GM12878 (cell line): ENCODE results near the gene CTNNA1. TPM values are rescaled to one million over a fixed set of nuclear protein-coding genes. Genes with fewer than 3 reads are reported as not detected.

Experiments used
- ATAC-seq: fragments of 200-7000 bp; cut with Tn5 transposase; 3 replicates; pipeline ENCODE4 v1.9.1; 2020; ENCODE audit warnings: mild to moderate bottlenecking, moderate library complexity
- BruUV-seq: library from RNA; stranded (reverse); fragments of 400-500 nt; replicated peaks from 2 replicates; lab custom pipeline; 2021; lab: Mats Ljungman, UMichigan
- CTCF ChIA-PET: fragments of 300-600 bp; sonication (Branson Sonifier 250); formaldehyde crosslinking; extraction: SDS; loops from one replicate; lab custom pipeline; 2021; ENCODE audit warnings: inconsistent platforms; lab: Yijun Ruan, JAX
- POLR2A ChIA-PET: fragments of 350-600 bp; formaldehyde crosslinking; extraction: SDS; loops from one replicate; lab custom pipeline; 2021; ENCODE audit warnings: inconsistent platforms; lab: Charles Lee
- RAD21 ChIA-PET: fragments of 300-600 bp; sonication (Branson Sonifier 250); formaldehyde crosslinking; loops from one replicate; lab custom pipeline; 2023; ENCODE audit warnings: antibody characterized with exemption; ENCODE audit not compliant: unreplicated experiment; lab: Charles Lee
- SMC1A ChIA-PET: fragments of 300-600 bp; sonication (Branson Sonifier 250); formaldehyde crosslinking; loops from one replicate; lab custom pipeline; 2023; ENCODE audit not compliant: unreplicated experiment, uncharacterized antibody; lab: Charles Lee
- DNase-seq: peaks from one replicate; pipeline ENCODE4 v3.0.0-alpha.2; 2011; ENCODE audit warnings: low read depth, low spot score
- FAIRE-seq: peaks from 3 replicates; lab custom pipeline; 2011; peaks lifted over from hg19 to GRCh38; lab: Jason Lieb, UNC
- H2AFZ ChIP-seq: 2 replicates; pipeline ENCODE4 v1.6.0; 2011; ENCODE audit warnings: low read depth, low read length, control low read depth; ENCODE audit not compliant: control insufficient read depth
- H3K27ac ChIP-seq: 2 replicates; pipeline ENCODE4 v1.5.1; 2011; ENCODE audit warnings: control low read depth; ENCODE audit not compliant: control insufficient read depth, insufficient read depth
- H3K27me3 ChIP-seq, 2 experiments: replicated peaks in 1 of 2; 2 replicates each; pipeline versions ENCODE4 v1.6.0 to v1.6.1; 2011; ENCODE audit warnings: low read length in 1 of 2; ENCODE audit not compliant: control insufficient read depth in 2 of 2, insufficient read depth in 2 of 2
- H3K36me3 ChIP-seq, 2 experiments: 2 replicates each; pipeline ENCODE4 v1.5.1; 2011; ENCODE audit warnings: low read length in 1 of 2; ENCODE audit not compliant: control insufficient read depth in 2 of 2, insufficient read depth in 2 of 2
- H3K4me1 ChIP-seq: 2 replicates; pipeline ENCODE4 v1.6.1; 2011; ENCODE audit warnings: mild to moderate bottlenecking, low read length, moderate library complexity, mixed read lengths; ENCODE audit not compliant: control insufficient read depth, insufficient read depth
- H3K4me2 ChIP-seq: 2 replicates; pipeline ENCODE4 v1.6.0; 2011; ENCODE audit warnings: control low read depth; ENCODE audit not compliant: control insufficient read depth, insufficient read depth
- H3K4me3 ChIP-seq: fragments of 200-600 bp; sonication (generic); 2 replicates; pipeline ENCODE4 v1.5.1; 2016
- H3K79me2 ChIP-seq: 2 replicates; pipeline ENCODE4 v1.6.0; 2011; ENCODE audit warnings: low read length; ENCODE audit not compliant: control insufficient read depth, insufficient read depth
- H3K9ac ChIP-seq: 2 replicates; pipeline ENCODE4 v1.8.0; 2011; ENCODE audit warnings: low read length, control low read depth, mixed read lengths; ENCODE audit not compliant: control insufficient read depth, insufficient read depth
- H3K9me3 ChIP-seq: replicated peaks from 3 replicates; pipeline ENCODE4 v1.5.1; 2011; ENCODE audit warnings: mild to moderate bottlenecking, low read length; ENCODE audit not compliant: control insufficient read depth, insufficient read depth
- H4K20me1 ChIP-seq: 2 replicates; pipeline ENCODE4 v1.6.0; 2011; ENCODE audit not compliant: control insufficient read depth, insufficient read depth
- CREM ChIP-seq: IDR thresholded peaks from 2 replicates; pipeline ENCODE4 v1.6.1; 2014; ENCODE audit warnings: antibody characterized with exemption, low read depth
- DPF2 ChIP-seq: fragments of 450-650 bp; IDR thresholded peaks from 2 replicates; pipeline ENCODE4 v1.6.1; 2017; ENCODE audit warnings: mild to moderate bottlenecking
- IRF3 ChIP-seq: fragments of 450-650 bp; IDR thresholded peaks from 2 replicates; pipeline ENCODE4 v1.6.1; 2014; ENCODE audit warnings: mild to moderate bottlenecking
- PKNOX1 ChIP-seq: fragments of 450-650 bp; IDR thresholded peaks from 2 replicates; pipeline ENCODE4 v1.6.1; 2016; ENCODE audit warnings: mild to moderate bottlenecking
- RELA ChIP-seq: fragments of 450-650 bp; IDR thresholded peaks from 2 replicates; pipeline ENCODE4 v1.8.0; 2014; ENCODE audit warnings: borderline replicate concordance; ENCODE audit not compliant: partially characterized antibody
- WGBS: methylation state at CpG from one replicate; pipeline ENCODE4 v1.1.6; 2016; ENCODE audit warnings: low lambda C conversion rate; ENCODE audit not compliant: insufficient replicate concordance, insufficient coverage; ENCODE audit errors: missing lambda C conversion rate; 5-methylcytosine and 5-hydroxymethylcytosine counted together
- in situ Hi-C: fragments of 300-500 bp; cut with MboI; formaldehyde crosslinking; loops from 9 replicates; pipeline ENCODE4 v1.14.3; 2018; ENCODE audit warnings: mixed read lengths
- intact Hi-C: fragments of 100-400 bp; cut with micrococcal nuclease; formaldehyde crosslinking; loops from one replicate; pipeline ENCODE4 v1.14.2; 2022; ENCODE audit not compliant: unreplicated experiment
- polyA plus RNA-seq, 11 experiments: library from polyadenylated mRNA; depleted of rRNA in 4 of 11; unstranded in 6 of 11; stranded (reverse) in 5 of 11; fragments of >200 nt; fragmentation: Nextera tagmentation in 4 of 11; fragmentation: Illumina TruSeq in 1 of 11; extraction: Ambion mirVana in 4 of 11; extraction: Trizol in 1 of 11; gene quantifications; 1 replicate in 1 of 11; 2 replicates in 10 of 11; pipeline versions ENCODE4 v1.2.1 to v1.2.3, GENCODE V29; 2011 to 2016; ENCODE audit warnings: inconsistent platforms in 2 of 11, missing spikeins in 2 of 11, low read depth in 1 of 11
- total RNA-seq, 4 experiments: library from RNA; depleted of rRNA in 3 of 4; stranded (reverse); fragments of >200 nt in 3 of 4; fragmentation: Illumina TruSeq in 1 of 4; extraction: Trizol in 1 of 4; gene quantifications; 2 replicates each; pipeline versions ENCODE4 v1.2.1 to v1.2.3, GENCODE V29; 2013 to 2021

Gene CTNNA1
- total and polyA plus RNA-seq, 10 of the 15 experiments (the other 5 are each of a cell fraction or from before 2014, with no cell fraction given), result 32.6 to 104 (median 57.7) TPM

GRCh38 chr5:138962614-138963370, 209.6 kb downstream of the CTNNA1 start:
- FAIRE-seq, result no peak

GRCh38 chr5:138963763-138964371, 210.6 kb downstream of the CTNNA1 start:
- in situ Hi-C loops (no loop called here), intact Hi-C loops (no loop called here)
- 88% methylated on average over 13 of the region's 13 CpGs for whole genome bisulfite sequencing
- Histone ChIP-seq H2AFZ (no peak overlapping the region), H4K20me1 (no peaks in the 10 kb centered on the region), H3K9ac (no peak overlapping the region), H3K27ac (no peak overlapping the region), H3K27me3 (no peaks in the 10 kb centered on the region), H3K4me3 (no peak overlapping the region), H3K4me2 (no peak overlapping the region), H3K79me2 (no peaks in the 10 kb centered on the region), H3K9me3 (no peaks in the 10 kb centered on the region), H3K4me1 (no peaks in the 10 kb centered on the region), H3K36me3 (peaks cover 0 to 10% of the 10 kb centered on the region in 2 experiments; a peak in 1 of 4 replicates)
- no peak for TF ChIP-seq RELA
- TF ChIP-seq DPF2, result no peak
- TF ChIP-seq PKNOX1, result no peak
- no peak for TF ChIP-seq CREM
- CTCF ChIA-PET, result no interaction called here
- RAD21 ChIA-PET, result no interaction called here
- DNase-seq, result no peak
- no TSS peak for BruUV-seq
- ATAC-seq, result no peak
- SMC1A ChIA-PET, result interaction anchor here (1.0 to 1.7 kb wide), 2 partner anchors 10 to 14 kb away, joined by 3 to 4 read pairs; no protein-coding TSS in a partner anchor
- FAIRE-seq, result no peak
- POLR2A ChIA-PET, result no interaction called here

More at GRCh38 chr5:138962614-138963370, 209.6 kb downstream of the CTNNA1 start:
- Histone ChIP-seq H3K27me3 (no peaks in the 10 kb centered on the region), H3K9ac (no peak overlapping the region), H3K4me3 (no peak overlapping the region), H3K4me2 (no peak overlapping the region), H3K9me3 (no peaks in the 10 kb centered on the region), H3K27ac (no peak overlapping the region), H3K4me1 (no peaks in the 10 kb centered on the region), H3K36me3 (peaks cover 0 to 10% of the 10 kb centered on the region in 2 experiments; a peak in 1 of 4 replicates), H2AFZ (no peak overlapping the region), H3K79me2 (no peaks in the 10 kb centered on the region), H4K20me1 (no peaks in the 10 kb centered on the region)
- SMC1A ChIA-PET, result interaction anchor here (1.7 to 1.9 kb wide), 2 partner anchors 12 to 14 kb away, joined by 4 to 12 read pairs; no protein-coding TSS in a partner anchor
- no peak for DNase-seq
- WGBS, result 97% methylated on average over 4 of the region's 4 CpGs
- intact Hi-C loops, result no loop called here
- TF ChIP-seq IRF3, result no peak
- BruUV-seq, result no TSS peak
- ATAC-seq, result no peak
- RAD21 ChIA-PET, result no interaction called here
- CTCF ChIA-PET, result no interaction called here
- in situ Hi-C loops, result no loop called here
- POLR2A ChIA-PET, result no interaction called here
